SJSA1 (cell line): ENCODE data around the gene KRTAP13-3. TPM values are rescaled to one million over a fixed set of nuclear protein-coding genes. Genes with fewer than 3 reads are reported as not detected.

Experiments used
- DNase-seq, 2 experiments: peaks; one replicate each; pipeline ENCODE4 v3.0.0-alpha.2; 2015 to 2020; ENCODE audit warnings: low spot score in 2 of 2, low read depth in 1 of 2
- H3K27ac ChIP-seq: fragments of 250-450 bp; sonication (Bioruptor Pico); 2 replicates; pipeline ENCODE4 v1.5.1; 2020; ENCODE audit warnings: mild to moderate bottlenecking, moderate library complexity
- H3K27me3 ChIP-seq: fragments of 250-450 bp; sonication (Bioruptor Pico); replicated peaks from 2 replicates; pipeline ENCODE4 v1.5.1; 2020; ENCODE audit warnings: mild to moderate bottlenecking, moderate library complexity
- H3K36me3 ChIP-seq: fragments of 250-450 bp; sonication (Bioruptor Pico); 2 replicates; pipeline ENCODE4 v1.5.1; 2020; ENCODE audit warnings: mild to moderate bottlenecking
- H3K4me1 ChIP-seq: fragments of 250-450 bp; sonication (Bioruptor Pico); replicated peaks from 2 replicates; pipeline ENCODE4 v1.6.1; 2021; ENCODE audit warnings: mild to moderate bottlenecking
- H3K4me3 ChIP-seq: fragments of 250-450 bp; sonication (Bioruptor Pico); 2 replicates; pipeline ENCODE4 v1.5.1; 2020; ENCODE audit warnings: mild to moderate bottlenecking
- H3K9me3 ChIP-seq: fragments of 250-450 bp; sonication (Bioruptor Pico); replicated peaks from 2 replicates; pipeline ENCODE4 v1.5.1; 2020; ENCODE audit warnings: mild to moderate bottlenecking
- total RNA-seq: library from RNA; depleted of rRNA; stranded (reverse); fragments of >200 nt; shearing (Covaris generic); gene quantifications from 2 replicates; pipeline ENCODE4 v1.2.3, GENCODE V29; 2014; rRNA removed

The KRTAP13-3 gene, protein sequence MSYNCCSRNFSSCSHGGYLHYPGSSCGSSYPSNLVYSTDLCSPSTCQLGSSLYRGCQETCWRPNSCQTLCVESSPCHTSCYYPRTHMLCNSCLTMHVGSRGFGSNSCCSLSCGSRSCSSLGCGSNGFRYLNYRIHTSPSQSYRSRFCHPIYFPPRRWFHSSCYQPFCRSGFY
- total RNA-seq: not detected in 2 replicates

DNA sequence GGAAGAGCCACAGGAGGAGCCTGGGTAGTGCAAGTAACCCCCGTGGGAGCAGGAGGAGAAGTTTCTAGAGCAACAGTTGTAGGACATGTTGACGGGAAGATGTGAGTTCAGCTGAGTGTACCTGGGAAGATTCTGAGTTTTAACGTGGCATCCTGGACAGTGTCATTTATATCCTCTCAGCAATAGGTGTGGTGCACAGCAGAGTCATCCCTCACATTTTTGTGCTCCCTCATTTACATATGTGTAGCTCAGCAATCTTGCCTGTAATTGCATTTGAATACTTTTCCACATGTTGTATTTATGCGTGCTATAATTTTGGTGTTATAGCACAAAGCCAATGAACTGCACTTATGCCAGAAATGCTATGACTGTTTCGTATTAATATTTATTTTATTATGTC is at the start of gene KRTAP13-3:
Gene KRTAP13-3, minus strand, starts transcription at position 101 of the 400 bp plus-strand sequence. Its CDS starts 14 bp downstream, at position 87.
- Histone ChIP-seq H3K36me3 (no peaks in the 10 kb centered on the region), H3K4me3 (no peak within 1 kb of the TSS), H3K9me3 (no peaks in the 10 kb centered on the region), H3K27ac (no peak within 1 kb of the TSS), H3K27me3 (no peaks in the 10 kb centered on the region), H3K4me1 (no peaks in the 10 kb centered on the region)
- no peak for DNase-seq

DNA sequence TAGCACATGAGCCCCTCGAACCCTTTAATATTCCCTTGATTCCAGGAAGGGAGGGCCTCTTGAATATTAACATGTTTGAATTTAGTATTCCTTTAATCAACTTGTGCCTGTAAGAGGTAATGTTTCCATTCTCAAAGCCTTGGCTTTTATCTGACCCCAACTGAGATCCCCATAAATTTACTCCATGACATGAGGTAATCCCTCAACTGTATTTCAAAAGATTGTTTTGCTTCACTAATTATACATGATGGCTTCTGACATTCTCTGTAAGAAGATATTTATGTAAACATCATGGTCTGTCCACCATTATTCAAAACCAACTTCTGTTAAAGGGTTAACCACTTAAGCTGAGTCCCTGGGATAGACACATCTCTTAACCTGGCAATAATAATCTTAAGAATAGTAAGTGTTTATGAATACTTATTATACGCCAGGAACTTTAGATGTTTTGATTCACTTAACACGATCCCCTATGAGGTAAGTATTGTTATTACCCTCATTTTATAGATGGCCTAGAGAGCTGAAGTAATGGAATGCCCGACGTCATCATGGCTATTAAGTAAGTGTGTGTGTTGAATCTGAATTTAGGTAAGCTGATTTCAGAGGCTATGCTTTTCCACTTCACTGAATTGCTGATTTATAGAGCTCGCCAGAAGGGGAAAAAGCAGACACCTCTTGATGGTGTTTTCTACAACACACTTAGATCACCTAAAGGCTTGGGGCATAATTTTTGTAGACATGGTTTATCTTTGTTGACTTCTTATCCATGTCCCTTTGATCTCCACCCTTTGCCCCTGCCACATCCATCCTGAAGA is 43.4 kb upstream of the KRTAP13-3 start:
- Histone ChIP-seq H3K4me1 (no peaks in the 10 kb centered on the region), H3K36me3 (no peaks in the 10 kb centered on the region)

DNA sequence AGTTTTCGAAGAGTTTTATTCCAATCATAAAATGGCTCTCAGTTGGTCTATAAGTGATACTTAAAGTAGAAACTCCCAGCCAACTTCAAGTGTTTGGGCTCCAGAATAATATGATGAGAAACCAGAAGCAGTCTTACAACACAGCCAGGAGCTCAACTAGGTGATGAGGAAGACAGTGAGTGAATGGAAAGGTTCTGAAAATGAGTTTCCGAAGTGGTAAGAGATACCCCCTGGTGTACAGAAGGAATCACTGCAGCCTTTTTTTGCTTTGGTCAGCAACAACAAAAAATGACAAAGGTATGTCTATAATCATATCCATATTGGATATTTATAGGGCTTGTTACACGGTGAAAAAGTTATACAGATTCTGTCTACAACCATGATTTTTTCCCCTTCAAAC is 38.0 kb upstream of the KRTAP13-3 start:
- Histone ChIP-seq H3K27me3 (no peaks in the 10 kb centered on the region; the same call in 1 of the 2 replicates), H3K9me3 (no peaks in the 10 kb centered on the region), H3K27ac (no peak overlapping the region), H3K36me3 (no peaks in the 10 kb centered on the region), H3K4me1 (no peaks in the 10 kb centered on the region), H3K4me3 (no peak overlapping the region)
- DNase-seq: no peak

More for the DNA sequence above, 43.4 kb upstream of the KRTAP13-3 start:
- no peaks in the 10 kb centered on the region; the same call in 1 of the 2 replicates for H3K27me3 ChIP-seq
- H3K9me3 ChIP-seq: no peaks in the 10 kb centered on the region
- no peak for DNase-seq
- H3K27ac ChIP-seq: no peak overlapping the region
- H3K4me3 ChIP-seq: no peak overlapping the region

DNA sequence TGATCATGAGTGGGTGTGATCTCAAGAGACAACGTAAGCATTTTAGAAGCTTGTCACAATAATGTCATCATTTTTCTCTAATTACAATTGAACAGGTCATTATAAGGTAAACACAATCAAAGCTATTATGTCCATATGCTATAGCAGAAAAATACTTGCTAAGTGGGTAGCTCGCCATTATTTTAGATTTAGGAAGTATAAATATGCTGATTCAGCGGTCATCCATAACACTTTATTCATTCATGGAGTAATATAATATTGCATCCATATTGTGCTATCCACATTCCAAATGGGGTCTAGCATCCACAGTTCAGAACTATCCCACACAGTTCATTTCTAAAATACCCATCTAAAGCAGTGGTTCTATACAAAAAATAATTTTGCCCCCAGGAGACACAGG is 22.8 kb upstream of the KRTAP13-3 start:
- Histone ChIP-seq H3K4me3 (no peak overlapping the region), H3K27me3 (no peaks in the 10 kb centered on the region; the same call in 1 of the 2 replicates), H3K36me3 (no peaks in the 10 kb centered on the region), H3K4me1 (no peaks in the 10 kb centered on the region), H3K27ac (no peak overlapping the region), H3K9me3 (no peaks in the 10 kb centered on the region)
- no peak for DNase-seq

DNA sequence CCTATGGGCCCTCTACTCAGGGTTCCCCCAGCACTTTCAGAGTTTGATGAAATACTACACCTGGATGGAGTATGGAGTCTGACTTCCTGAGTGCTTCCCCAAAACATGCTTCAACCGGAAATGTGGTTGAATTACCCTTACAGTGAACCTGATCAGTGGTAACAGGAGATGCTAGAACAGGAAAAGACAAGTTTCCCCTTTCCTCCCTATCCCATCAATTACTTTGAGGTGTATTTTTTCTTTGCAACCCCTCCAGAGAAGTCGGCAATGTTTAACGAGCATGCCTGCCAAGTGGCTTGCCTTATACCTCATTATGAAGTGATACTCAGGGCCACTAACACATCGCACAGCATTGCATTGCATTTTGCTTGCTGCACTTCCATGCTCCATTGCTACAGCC is 21.3 kb upstream of the KRTAP13-3 start:
- H3K27ac ChIP-seq: no peak overlapping the region
- no peaks in the 10 kb centered on the region for H3K36me3 ChIP-seq
- no peaks in the 10 kb centered on the region for H3K4me1 ChIP-seq
- no peaks in the 10 kb centered on the region for H3K9me3 ChIP-seq
- DNase-seq: no peak
- H3K27me3 ChIP-seq: no peaks in the 10 kb centered on the region; the same call in 1 of the 2 replicates
- H3K4me3 ChIP-seq: no peak overlapping the region

DNA sequence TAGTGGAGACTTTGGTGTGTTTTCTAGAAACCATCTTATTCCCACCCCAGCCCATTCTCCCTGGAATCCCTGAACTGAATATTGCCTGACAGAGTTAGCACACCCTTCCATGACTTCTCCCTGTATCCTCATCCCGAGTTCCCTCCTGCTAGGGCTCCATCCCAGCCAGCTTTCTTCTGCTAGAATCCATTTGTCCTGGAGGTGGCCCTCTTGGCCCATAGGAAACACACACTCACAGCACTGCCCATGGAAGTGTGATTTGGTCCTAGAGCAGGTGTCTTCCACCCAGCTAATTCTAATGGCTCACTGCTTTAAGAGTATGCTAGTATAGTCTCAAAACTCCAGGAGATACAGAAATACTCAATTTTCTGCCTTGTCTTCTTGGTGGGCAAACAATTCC is 18.5 kb upstream of the KRTAP13-3 start:
- Histone ChIP-seq H3K27ac (no peak overlapping the region), H3K36me3 (no peaks in the 10 kb centered on the region), H3K4me3 (no peak overlapping the region), H3K27me3 (no peaks in the 10 kb centered on the region; the same call in 1 of the 2 replicates), H3K9me3 (no peaks in the 10 kb centered on the region), H3K4me1 (no peaks in the 10 kb centered on the region)
- no peak for DNase-seq

DNA sequence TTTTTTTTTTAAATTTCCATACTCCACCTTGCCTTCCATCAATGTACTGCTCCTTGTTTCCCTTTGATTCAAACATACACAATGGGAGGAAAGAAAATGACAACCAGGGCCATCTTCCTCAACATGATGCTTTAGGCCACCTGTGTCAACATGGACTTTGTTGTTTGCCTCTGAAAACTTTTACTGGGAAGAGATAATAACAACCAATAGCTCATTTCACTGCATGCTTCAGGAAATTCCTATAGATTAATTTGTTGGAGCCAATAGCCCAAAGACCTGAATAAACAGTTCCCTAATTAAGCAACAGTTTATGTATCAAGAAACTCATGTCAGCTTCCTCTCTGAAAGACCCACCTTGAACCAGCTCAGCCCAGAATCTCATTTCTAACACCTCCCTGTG is 17.5 kb upstream of the KRTAP13-3 start:
- Histone ChIP-seq H3K27me3 (no peaks in the 10 kb centered on the region; the same call in 1 of the 2 replicates), H3K27ac (no peak overlapping the region), H3K36me3 (no peaks in the 10 kb centered on the region), H3K4me1 (no peaks in the 10 kb centered on the region), H3K9me3 (no peaks in the 10 kb centered on the region), H3K4me3 (no peak overlapping the region)
- DNase-seq: no peak

DNA sequence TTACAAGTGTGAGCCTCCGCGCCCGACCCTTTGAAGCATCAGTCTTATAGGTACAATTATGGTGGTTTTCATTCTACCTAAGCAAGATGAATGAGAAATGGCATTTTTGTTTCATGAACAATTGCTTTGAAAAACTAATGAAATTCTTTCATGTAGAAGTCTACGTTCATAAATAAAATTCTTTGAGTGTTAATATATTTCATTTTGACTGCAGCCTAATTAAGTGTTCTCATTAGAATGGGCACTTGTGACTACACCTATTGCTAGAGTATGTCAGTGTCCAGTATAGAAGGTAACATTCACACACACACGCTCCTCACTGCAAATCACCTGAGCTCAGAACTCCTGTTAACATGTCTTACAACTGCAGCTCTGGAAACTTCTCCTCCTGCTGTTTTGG is 14.2 kb upstream of the KRTAP13-3 start, which contains the start of gene KRTAP15-1:
Gene KRTAP15-1, plus strand, starts transcription at position 301 of the 400 bp plus-strand sequence. Its CDS starts 53 bp downstream, at position 354.
- H3K4me1 ChIP-seq: no peaks in the 10 kb centered on the region
- H3K27me3 ChIP-seq: no peaks in the 10 kb centered on the region; the same call in 1 of the 2 replicates
- DNase-seq: no peak
- H3K27ac ChIP-seq: no peak within 1 kb of the TSS
- no peaks in the 10 kb centered on the region for H3K9me3 ChIP-seq
- no peaks in the 10 kb centered on the region for H3K36me3 ChIP-seq
- H3K4me3 ChIP-seq: no peak within 1 kb of the TSS

DNA sequence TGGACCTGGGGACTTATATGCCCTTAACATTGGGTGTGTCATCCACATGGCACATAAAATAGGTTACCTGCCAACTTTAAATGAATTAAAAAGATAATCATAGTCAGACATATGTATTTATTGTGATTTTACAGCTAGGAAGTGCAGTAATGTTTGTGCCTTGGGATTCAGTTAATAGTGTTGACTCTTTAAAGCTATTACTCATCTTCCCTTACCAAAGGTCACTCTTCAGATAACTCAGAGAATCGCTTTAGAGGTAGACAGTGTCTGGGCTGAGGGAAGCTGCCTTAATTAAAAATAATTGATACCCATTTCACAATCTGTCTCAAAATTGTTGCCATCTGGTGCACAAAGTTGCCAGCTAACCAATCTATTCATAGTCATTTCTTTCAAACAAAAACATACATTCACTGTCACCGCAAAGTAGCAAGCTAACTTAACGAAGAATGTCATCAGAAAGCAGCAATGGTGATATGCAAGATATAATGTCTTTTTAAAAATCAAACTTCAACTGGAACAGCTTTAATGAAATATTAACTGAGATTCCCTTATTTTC is 11.4 kb upstream of the KRTAP13-3 start:
- DNase-seq: no peak
- Histone ChIP-seq H3K4me3 (no peak overlapping the region), H3K9me3 (no peaks in the 10 kb centered on the region)

DNA sequence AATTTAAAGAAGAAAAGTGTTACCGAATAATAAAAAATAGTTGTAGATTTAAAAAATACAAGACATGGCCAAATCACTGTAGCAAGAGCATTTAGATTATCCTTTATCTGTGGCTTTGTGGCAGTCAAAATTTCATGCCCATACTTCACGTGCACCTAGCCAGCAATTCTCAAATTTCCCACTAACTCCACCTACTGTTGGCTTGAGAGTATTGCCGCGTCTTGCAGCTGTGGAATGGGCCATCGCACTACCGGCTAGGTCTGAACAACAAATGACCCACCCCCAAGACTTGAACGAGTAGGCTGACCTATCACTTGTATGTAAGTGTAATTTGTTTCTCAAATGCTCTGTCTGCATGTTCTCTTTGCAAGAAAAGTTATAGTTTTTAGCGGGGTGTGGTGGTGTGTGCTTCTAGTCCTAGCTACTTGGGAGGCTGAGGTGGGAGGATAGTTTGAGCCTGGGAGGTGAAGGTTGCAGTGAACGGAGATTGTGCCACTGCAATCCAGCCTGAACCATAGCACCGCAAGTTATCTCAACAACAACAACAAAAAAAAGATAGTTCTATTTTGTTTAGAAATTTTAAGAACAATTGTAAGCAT is 8.4 kb upstream of the KRTAP13-3 start:
- no peaks in the 10 kb centered on the region for H3K9me3 ChIP-seq
- no peak overlapping the region for H3K4me3 ChIP-seq
- H3K27ac ChIP-seq: no peak overlapping the region
- no peaks in the 10 kb centered on the region; the same call in 1 of the 2 replicates for H3K27me3 ChIP-seq
- H3K36me3 ChIP-seq: no peaks in the 10 kb centered on the region
- no peaks in the 10 kb centered on the region for H3K4me1 ChIP-seq
- peak in 1 of 2 experiments; percentile 13 for DNase-seq

More for the DNA sequence above, 11.4 kb upstream of the KRTAP13-3 start:
- no peaks in the 10 kb centered on the region for H3K36me3 ChIP-seq
- H3K27ac ChIP-seq: no peak overlapping the region
- no peaks in the 10 kb centered on the region; the same call in 1 of the 2 replicates for H3K27me3 ChIP-seq
- H3K4me1 ChIP-seq: no peaks in the 10 kb centered on the region

DNA sequence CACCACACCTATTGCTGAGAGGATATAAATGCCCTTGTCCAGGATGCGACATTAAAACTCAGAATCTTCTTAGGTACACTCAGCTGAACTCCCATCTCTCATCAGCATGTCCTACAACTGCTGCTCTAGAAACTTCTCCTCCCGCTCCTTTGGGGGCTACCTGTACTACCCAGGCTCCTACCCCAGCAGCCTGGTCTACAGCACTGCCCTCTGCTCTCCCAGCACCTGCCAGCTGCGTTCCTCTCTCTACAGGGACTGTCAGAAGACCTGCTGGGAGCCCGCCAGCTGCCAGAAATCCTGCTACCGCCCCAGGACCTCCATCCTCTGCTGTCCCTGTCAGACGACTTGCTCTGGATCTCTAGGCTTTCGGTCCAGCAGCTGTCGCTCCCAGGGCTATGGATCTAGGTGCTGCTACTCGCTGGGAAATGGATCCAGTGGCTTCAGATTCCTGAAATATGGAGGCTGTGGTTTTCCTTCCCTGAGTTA is 4.5 kb upstream of the KRTAP13-3 start, which contains the start of gene KRTAP13-4:
Gene KRTAP13-4, plus strand, starts transcription at position 51 of the 486 bp plus-strand sequence. Its CDS starts 56 bp downstream, at position 107.
- no peaks in the 10 kb centered on the region for H3K9me3 ChIP-seq
- H3K36me3 ChIP-seq: no peaks in the 10 kb centered on the region
- H3K27me3 ChIP-seq: no peaks in the 10 kb centered on the region
- no peak for DNase-seq
- H3K27ac ChIP-seq: no peak within 1 kb of the TSS
- H3K4me1 ChIP-seq: no peaks in the 10 kb centered on the region
- H3K4me3 ChIP-seq: no peak within 1 kb of the TSS

DNA sequence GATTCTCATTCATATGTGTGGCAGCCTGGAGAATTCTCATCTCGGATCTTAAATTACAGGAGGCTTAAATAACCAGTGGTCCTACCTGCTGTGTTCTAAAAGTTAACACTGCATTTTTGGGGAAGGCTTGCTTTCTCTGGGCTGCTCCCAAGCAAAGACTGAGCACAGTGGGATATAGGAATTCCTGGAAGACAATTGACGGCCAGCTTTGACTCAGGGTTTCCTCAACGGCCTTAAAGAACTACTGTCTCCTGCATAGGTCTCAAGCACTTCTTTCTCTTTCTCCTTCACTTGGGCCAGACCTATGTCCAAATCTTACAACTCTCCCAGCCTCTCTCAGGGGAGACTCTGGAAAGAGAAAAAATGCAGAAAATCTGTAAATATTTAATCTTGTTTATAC is 1.0 kb upstream of the KRTAP13-3 start:
- no peak overlapping the region for H3K4me3 ChIP-seq
- no peak for DNase-seq
- H3K4me1 ChIP-seq: no peaks in the 10 kb centered on the region
- no peak overlapping the region for H3K27ac ChIP-seq
- no peaks in the 10 kb centered on the region for H3K36me3 ChIP-seq
- no peaks in the 10 kb centered on the region for H3K27me3 ChIP-seq
- no peaks in the 10 kb centered on the region for H3K9me3 ChIP-seq

DNA sequence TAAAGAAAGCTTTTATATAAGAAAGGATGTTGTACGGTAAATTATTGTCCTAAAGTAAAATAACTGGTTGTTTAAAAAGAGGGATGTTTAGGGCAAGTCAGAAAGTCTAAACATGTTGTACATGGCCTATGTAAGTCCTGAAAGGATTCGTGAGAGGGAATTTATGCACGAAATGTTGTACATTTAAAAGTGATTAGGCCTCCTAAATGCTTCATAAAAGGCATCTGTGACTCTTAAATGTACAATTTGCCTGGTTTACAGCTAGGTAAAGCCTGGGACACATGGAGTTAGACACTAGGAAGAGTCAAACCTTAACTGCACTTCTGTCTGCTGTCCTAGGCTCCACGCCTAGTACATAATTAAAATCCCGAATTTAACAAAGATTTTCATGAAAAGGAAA is 9.7 kb downstream of the KRTAP13-3 start:
- no peak overlapping the region for H3K4me3 ChIP-seq
- no peaks in the 10 kb centered on the region; the same call in 1 of the 2 replicates for H3K27me3 ChIP-seq
- no peaks in the 10 kb centered on the region for H3K36me3 ChIP-seq
- no peaks in the 10 kb centered on the region for H3K9me3 ChIP-seq
- no peak for DNase-seq
- H3K4me1 ChIP-seq: no peaks in the 10 kb centered on the region
- no peak overlapping the region for H3K27ac ChIP-seq
